HCT116 (cell line): ENCODE results near the gene PYGO2. TPM values are rescaled to one million over a fixed set of nuclear protein-coding genes. Genes with fewer than 3 reads are reported as not detected.

ENCODE experiments used
- ATAC-seq: fragments of 200-7000 bp; cut with Tn5 transposase; 2 replicates; pipeline ENCODE4 v1.9.1; 2020; ENCODE audit warnings: mild to moderate bottlenecking, moderate library complexity
- BruUV-seq: library from RNA; stranded (reverse); fragments of 400-500 nt; replicated peaks from 2 replicates; lab custom pipeline; 2021; lab: Mats Ljungman, UMichigan
- CTCF ChIA-PET: fragments of 300-600 bp; sonication (Branson Sonifier 250); formaldehyde crosslinking; loops from one replicate; lab custom pipeline; 2021; ENCODE audit warnings: antibody characterized with exemption; lab: Charles Lee
- POLR2A ChIA-PET: fragments of 300-600, 350-600 bp; sonication (Branson Sonifier 250); formaldehyde crosslinking; loops from one replicate; lab custom pipeline; 2021; ENCODE audit warnings: antibody characterized with exemption; lab: Charles Lee
- RAD21 ChIA-PET, 2 experiments: fragments of 300-600 bp; sonication (Branson Sonifier 250); formaldehyde crosslinking; loops; one replicate each; lab custom pipeline; 2023; ENCODE audit warnings: low total read pairs in 2 of 2; ENCODE audit not compliant: uncharacterized antibody in 2 of 2, unreplicated experiment in 2 of 2, low non-redundant PET in 1 of 2; lab: Charles Lee
- DNase-seq: peaks from one replicate; pipeline ENCODE4 v3.0.0-alpha.2; 2010; ENCODE audit warnings: low read depth, low spot score
- H2AFZ ChIP-seq: fragments of 200-600 bp; shearing (Covaris generic), sonication (generic); 2 replicates; pipeline ENCODE4 v1.6.1; 2017; ENCODE audit warnings: low read depth, mixed run types, mixed read lengths, antibody characterized with exemption, low read length; ENCODE audit not compliant: poor library complexity, severe bottlenecking
- H3K27ac ChIP-seq: 2 replicates; pipeline ENCODE4 v1.5.1; 2012; ENCODE audit warnings: low read depth, low read length
- H3K27me3 ChIP-seq: fragments of 200-600 bp; sonication (generic); 2 replicates; pipeline ENCODE4 v1.6.1; 2016; ENCODE audit warnings: mixed run types, low read length, mixed read lengths; ENCODE audit not compliant: insufficient read depth
- H3K36me3 ChIP-seq, 2 experiments: fragments of 200-500 bp in 1 of 2; fragments of 200-600 bp in 1 of 2; sonication (Bioruptor generic) in 1 of 2; sonication (generic) in 1 of 2; 2 replicates each; pipeline versions ENCODE4 v1.5.1 to v1.6.1; 2014 to 2016; ENCODE audit warnings: low read length in 2 of 2, inconsistent platforms in 1 of 2, mixed read lengths in 1 of 2, mixed run types in 1 of 2; ENCODE audit not compliant: insufficient read depth in 2 of 2, control insufficient read depth in 1 of 2
- H3K4me1 ChIP-seq, 2 experiments: fragments of 200-600 bp in 1 of 2; sonication (generic) in 1 of 2; 2 replicates each; pipeline versions ENCODE4 v1.5.1 to v1.6.1; 2012 to 2017; ENCODE audit warnings: low read length in 2 of 2, inconsistent platforms in 1 of 2, mild to moderate bottlenecking in 1 of 2, mixed read lengths in 1 of 2, mixed run types in 1 of 2, moderate library complexity in 1 of 2; ENCODE audit not compliant: insufficient read depth in 2 of 2, control insufficient read depth in 1 of 2
- H3K4me2 ChIP-seq: fragments of 200-600 bp; sonication (generic); 2 replicates; pipeline ENCODE4 v1.6.1; 2017; ENCODE audit warnings: mixed run types, low read length, mixed read lengths
- H3K4me3 ChIP-seq, 2 experiments: fragments of 200-600 bp in 1 of 2; sonication (generic) in 1 of 2; replicated peaks in 1 of 2; 2 replicates each; pipeline ENCODE4 v1.5.1; 2011 to 2016; ENCODE audit warnings: low read length in 2 of 2, control low read depth in 1 of 2, low read depth in 1 of 2, mild to moderate bottlenecking in 1 of 2, mixed read lengths in 1 of 2, mixed run types in 1 of 2
- H3K79me2 ChIP-seq: fragments of 200-600 bp; sonication (generic); 2 replicates; pipeline ENCODE4 v1.6.1; 2017; ENCODE audit warnings: mild to moderate bottlenecking, mixed run types, low read length, moderate library complexity, mixed read lengths; ENCODE audit not compliant: insufficient read depth
- H3K9ac ChIP-seq: fragments of 200-600 bp; sonication (generic); 2 replicates; pipeline ENCODE4 v1.6.1; 2016; ENCODE audit warnings: low read length, mixed read lengths
- H3K9me2 ChIP-seq: fragments of 200-600 bp; sonication (generic), shearing (Covaris generic); 2 replicates; pipeline ENCODE4 v1.6.1; 2017; ENCODE audit warnings: mixed run types, mild to moderate bottlenecking, moderate library complexity; ENCODE audit not compliant: insufficient read depth
- H3K9me3 ChIP-seq, 2 experiments: fragments of 200-500 bp in 1 of 2; fragments of 200-600 bp in 1 of 2; sonication (Bioruptor generic) in 1 of 2; sonication (generic) in 1 of 2; 2 replicates each; pipeline ENCODE4 v1.6.1; 2014 to 2017; ENCODE audit warnings: low read length in 2 of 2, mixed read lengths in 2 of 2, inconsistent platforms in 1 of 2, low read depth in 1 of 2, mild to moderate bottlenecking in 1 of 2, mixed run types in 1 of 2, moderate library complexity in 1 of 2; ENCODE audit not compliant: control insufficient read depth in 1 of 2, insufficient read depth in 1 of 2
- H4K20me1 ChIP-seq: fragments of 200-600 bp; sonication (generic), shearing (Covaris generic); 2 replicates; pipeline ENCODE4 v1.6.1; 2017; ENCODE audit warnings: mixed run types, mild to moderate bottlenecking, moderate library complexity; ENCODE audit not compliant: insufficient read depth
- JUND ChIP-seq: IDR thresholded peaks from 2 replicates; pipeline ENCODE4 v1.6.1; 2012
- RAD21 ChIP-seq: IDR thresholded peaks from 2 replicates; pipeline ENCODE4 v1.6.1; 2012; ENCODE audit warnings: low read depth, mild to moderate bottlenecking
- SRF ChIP-seq: IDR thresholded peaks from 2 replicates; pipeline ENCODE4 v1.6.1; 2012; ENCODE audit warnings: low read depth
- intact Hi-C: fragments of 100-400 bp; cut with micrococcal nuclease; formaldehyde crosslinking; loops from 2 replicates; pipeline ENCODE4 v1.10.0; 2022
- total RNA-seq: library from RNA; stranded (reverse); gene quantifications from one replicate; pipeline ENCODE4 v1.2.1, GENCODE V29; 2021; ENCODE audit not compliant: unreplicated experiment
- TF ChIP-seq, protein P1 (sequence below): IDR thresholded peaks from 2 replicates; pipeline ENCODE4 v1.6.1; 2011; ENCODE audit warnings: mild to moderate bottlenecking, low read length, moderate library complexity; ENCODE audit not compliant: insufficient replicate concordance; ENCODE audit errors: extremely low read depth

PYGO2 gene
- total RNA-seq, 1 experiment from 2014 or later: 37.2 TPM

DNA sequence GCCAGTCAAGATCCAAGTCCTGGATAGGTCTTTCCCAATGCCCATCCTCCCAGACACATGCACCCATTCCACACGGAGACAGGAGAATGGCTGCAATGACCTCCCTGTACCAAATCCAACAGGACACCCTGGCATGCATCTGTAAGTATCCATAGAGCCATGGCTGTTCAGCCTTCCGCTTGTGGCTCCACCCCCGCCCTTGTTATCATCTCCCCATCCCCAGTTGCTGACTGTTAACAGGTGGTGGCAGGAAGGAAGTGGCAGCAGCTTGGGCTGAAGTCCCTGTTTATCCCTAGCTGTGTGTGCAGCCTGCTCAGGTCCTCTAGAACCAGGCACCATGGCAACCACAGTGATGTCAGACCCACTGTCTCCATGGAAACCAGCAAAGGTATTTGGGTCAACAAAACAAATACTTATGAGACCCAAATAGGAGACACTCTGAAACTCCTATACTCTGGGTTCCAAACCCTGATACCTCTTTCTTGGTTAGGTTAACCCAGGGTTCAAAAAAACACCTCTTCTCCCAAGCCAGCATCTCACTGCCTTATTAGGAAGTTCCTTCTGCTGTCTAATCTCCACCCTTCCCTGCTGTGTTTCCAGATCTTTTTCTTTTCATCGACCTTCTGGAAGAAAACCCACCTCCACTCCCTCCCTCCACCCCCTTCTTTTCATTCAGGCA, 6.4 kb downstream of the PYGO2 start:
- DNase-seq (no peak), ATAC-seq (no peak)
- Histone ChIP-seq H3K27ac (no peak overlapping the region), H3K4me2 (peak overlapping the region; percentile 87), H3K4me1 (peaks cover 14 to 33% of the 10 kb centered on the region in 2 experiments), H4K20me1 (no peaks in the 10 kb centered on the region), H2AFZ (no peak overlapping the region), H3K79me2 (peaks cover 2% of the 10 kb centered on the region), H3K4me3 (peak overlapping the region; percentile 60 to 62), H3K9me3 (no peaks in the 10 kb centered on the region), H3K27me3 (no peaks in the 10 kb centered on the region), H3K9me2 (no peaks in the 10 kb centered on the region), H3K36me3 (peaks cover 3 to 13% of the 10 kb centered on the region in 2 experiments; a peak in 2 of 4 replicates), H3K9ac (peak overlapping the region; percentile 56)
- no TSS peak for BruUV-seq
- ChIA-PET RAD21 (interaction anchor here in 1 of 2 experiments (1.0 kb wide), 1 partner anchor 96 kb away, joined by 4 read pairs; the partner anchor contains the start of gene ADAM15), CTCF (interaction anchor here (0.8 to 1.3 kb wide), 5 partner anchors 18 to 408 kb away, joined by 3 to 5 read pairs (median 4); partner anchors contain the start of gene ADAM15), POLR2A (interaction anchor here (0.8 to 2.4 kb wide), 3 partner anchors 12 to 18 kb away, joined by 4 to 10 read pairs (median 9); partner anchors contain the start of gene SHC1)
- intact Hi-C loops: no loop called here
- TF ChIP-seq RAD21: no peak
- 0 out of 2 replicates have a peak, but pooled peaks have one; percentile 45 for TF ChIP-seq SRF

DNA sequence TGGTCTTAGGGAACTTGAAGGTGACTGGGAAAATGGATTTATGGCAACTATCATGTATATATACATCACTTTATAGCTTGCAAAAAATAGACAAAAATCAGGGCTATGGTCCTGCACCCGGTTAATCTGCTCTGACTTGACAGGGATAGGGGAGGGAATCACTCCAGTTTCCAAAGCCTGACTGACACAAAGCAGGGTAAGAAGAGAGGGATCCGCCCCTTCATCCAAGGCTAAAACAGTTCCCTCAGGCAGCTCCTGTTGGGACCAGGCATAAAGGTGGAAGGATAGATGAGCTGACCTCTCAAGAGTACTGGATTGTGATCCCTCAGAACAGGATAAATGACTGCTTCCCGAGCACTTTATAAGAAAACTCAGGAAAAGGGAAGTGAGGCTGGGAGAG, 7.0 kb downstream of the PYGO2 start:
- H3K4me3 ChIP-seq: no peak overlapping the region
- H4K20me1 ChIP-seq: no peaks in the 10 kb centered on the region
- H3K4me1 ChIP-seq: peaks cover 14 to 32% of the 10 kb centered on the region in 2 experiments
- H2AFZ ChIP-seq: no peak overlapping the region
- no peaks in the 10 kb centered on the region for H3K9me2 ChIP-seq
- intact Hi-C loops: no loop called here
- H3K27me3 ChIP-seq: no peaks in the 10 kb centered on the region
- ChIA-PET POLR2A (no interaction called here), CTCF (no interaction called here)
- H3K9me3 ChIP-seq: no peaks in the 10 kb centered on the region
- no TSS peak for BruUV-seq
- H3K27ac ChIP-seq: no peak overlapping the region
- peaks cover 3 to 10% of the 10 kb centered on the region in 2 experiments; a peak in 2 of 4 replicates for H3K36me3 ChIP-seq
- TF ChIP-seq, protein P1, sequence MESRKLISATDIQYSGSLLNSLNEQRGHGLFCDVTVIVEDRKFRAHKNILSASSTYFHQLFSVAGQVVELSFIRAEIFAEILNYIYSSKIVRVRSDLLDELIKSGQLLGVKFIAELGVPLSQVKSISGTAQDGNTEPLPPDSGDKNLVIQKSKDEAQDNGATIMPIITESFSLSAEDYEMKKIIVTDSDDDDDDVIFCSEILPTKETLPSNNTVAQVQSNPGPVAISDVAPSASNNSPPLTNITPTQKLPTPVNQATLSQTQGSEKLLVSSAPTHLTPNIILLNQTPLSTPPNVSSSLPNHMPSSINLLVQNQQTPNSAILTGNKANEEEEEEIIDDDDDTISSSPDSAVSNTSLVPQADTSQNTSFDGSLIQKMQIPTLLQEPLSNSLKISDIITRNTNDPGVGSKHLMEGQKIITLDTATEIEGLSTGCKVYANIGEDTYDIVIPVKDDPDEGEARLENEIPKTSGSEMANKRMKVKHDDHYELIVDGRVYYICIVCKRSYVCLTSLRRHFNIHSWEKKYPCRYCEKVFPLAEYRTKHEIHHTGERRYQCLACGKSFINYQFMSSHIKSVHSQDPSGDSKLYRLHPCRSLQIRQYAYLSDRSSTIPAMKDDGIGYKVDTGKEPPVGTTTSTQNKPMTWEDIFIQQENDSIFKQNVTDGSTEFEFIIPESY: no peak
- TF ChIP-seq JUND: no peak
- TF ChIP-seq, all 23 proteins: peak for 0
- RAD21 ChIA-PET: no interaction called here
- ATAC-seq (no peak), DNase-seq (no peak)
- Histone ChIP-seq H3K79me2 (no peaks in the 10 kb centered on the region; the same call in 1 of the 2 replicates), H3K4me2 (no peak overlapping the region), H3K9ac (no peak overlapping the region)
